Measurements from ENCODE around the gene TRIM69.
"Not testable (repeated sequence)": the region's sequence is repeated elsewhere in the genome, so short reads cannot be mapped to it uniquely, and the experiment has no call there.

TRIM69 gene

GRCh38 chr15:44736181-44736765 lies at the start of gene TRIM69:
Gene TRIM69 (plus strand): TSS chr15:44736528. CDS start chr15:44736705, 177 bp downstream.
- no peak for DNase-seq (ENCODE audit: low read depth)

- DNase-seq (ENCODE audit: low read depth): not testable (repeated sequence)
Observed at GRCh38 chr15:44689318-44689717, 47.0 kb upstream of the TRIM69 start.

- not testable (repeated sequence) for DNase-seq (ENCODE audit: low read depth)
Observed at GRCh38 chr15:44690245-44690644, 46.1 kb upstream of the TRIM69 start.

- DNase-seq (ENCODE audit: low read depth): no peak
Observed at GRCh38 chr15:44692659-44693058, 43.7 kb upstream of the TRIM69 start.

GRCh38 chr15:44694416-44694815 lies 41.9 kb upstream of the TRIM69 start:
- no peak for DNase-seq (ENCODE audit: low read depth)

GRCh38 chr15:44695294-44695693 lies 41.0 kb upstream of the TRIM69 start:
- DNase-seq (ENCODE audit: low read depth): no peak

- no peak for DNase-seq (ENCODE audit: low read depth)
Observed at GRCh38 chr15:44697014-44697413, 39.3 kb upstream of the TRIM69 start.

- DNase-seq (ENCODE audit: low read depth): no peak
Observed at GRCh38 chr15:44698641-44699040, 37.7 kb upstream of the TRIM69 start.

GRCh38 chr15:44700676-44701075 lies 35.7 kb upstream of the TRIM69 start:
- DNase-seq (ENCODE audit: low read depth): not testable (repeated sequence)

- DNase-seq (ENCODE audit: low read depth): no peak
Observed at GRCh38 chr15:44705986-44706385, 30.3 kb upstream of the TRIM69 start.

- no peak for DNase-seq (ENCODE audit: low read depth)
Observed at GRCh38 chr15:44706401-44706800, 29.9 kb upstream of the TRIM69 start.

- no peak for DNase-seq (ENCODE audit: low read depth)
Observed at GRCh38 chr15:44706946-44707636, 29.2 kb upstream of the TRIM69 start.

- peak; percentile 26 for DNase-seq (ENCODE audit: low read depth)
Observed at GRCh38 chr15:44710236-44711095, 25.9 kb upstream of the TRIM69 start.

GRCh38 chr15:44711096-44711742 lies 25.1 kb upstream of the TRIM69 start, which contains the start of the genes B2M and PATL2:
Gene B2M (plus strand): TSS chr15:44711517. CDS start chr15:44711547, 30 bp downstream.
Gene PATL2 (minus strand): TSS chr15:44711323. CDS start chr15:44676490, 34,833 bp downstream.
- DNase-seq (ENCODE audit: low read depth): peak; percentile 92

GRCh38 chr15:44711743-44712345 lies 24.5 kb upstream of the TRIM69 start:
- DNase-seq (ENCODE audit: low read depth): peak; percentile 39

GRCh38 chr15:44712346-44713005 lies 23.9 kb upstream of the TRIM69 start:
- peak; percentile 57 for DNase-seq (ENCODE audit: low read depth)

- DNase-seq (ENCODE audit: low read depth): no peak
Observed at GRCh38 chr15:44713006-44713966, 23.0 kb upstream of the TRIM69 start.

GRCh38 chr15:44715142-44715796 lies 21.1 kb upstream of the TRIM69 start:
- no peak for DNase-seq (ENCODE audit: low read depth)

GRCh38 chr15:44715797-44716334 lies 20.5 kb upstream of the TRIM69 start:
- DNase-seq (ENCODE audit: low read depth): no peak

Measured in activated gamma-delta T cell treated with anti-CD3 and anti-CD28 coated beads, Interleukin-2, amount 50 U/mL, for 16 hours (primary cell).